Panc1 (cell line): ENCODE data around the gene LRRC26. TPM values are rescaled to one million over a fixed set of nuclear protein-coding genes. Genes with fewer than 3 reads are reported as not detected.

Experiments used
- ATAC-seq: fragments of 200-7000 bp; cut with Tn5 transposase; 2 replicates; pipeline ENCODE4 v1.9.1; 2020; ENCODE audit warnings: mild to moderate bottlenecking, moderate library complexity
- BruUV-seq: library from RNA; stranded (reverse); fragments of 400-500 nt; replicated peaks from 2 replicates; lab custom pipeline; 2021; lab: Mats Ljungman, UMichigan
- CTCF ChIA-PET: fragments of 300-600 bp; sonication (Branson Sonifier 250); formaldehyde crosslinking; loops from one replicate; lab custom pipeline; 2022; ENCODE audit warnings: antibody characterized with exemption; lab: Charles Lee
- POLR2A ChIA-PET: fragments of 300-600 bp; sonication (Branson Sonifier 250); formaldehyde crosslinking; loops from one replicate; lab custom pipeline; 2022; ENCODE audit warnings: antibody characterized with exemption; lab: Charles Lee
- DNase-seq: peaks from one replicate; pipeline ENCODE4 v3.0.0-alpha.2; 2010; ENCODE audit warnings: low read depth, low spot score
- H3K27ac ChIP-seq: 2 replicates; pipeline ENCODE4 v1.5.1; 2011; ENCODE audit warnings: mild to moderate bottlenecking, low read length, inconsistent platforms
- H3K27me3 ChIP-seq: fragments of 200-500 bp; sonication (Bioruptor generic); 2 replicates; pipeline ENCODE4 v1.6.0; 2014; ENCODE audit warnings: low read length, inconsistent platforms; ENCODE audit not compliant: control insufficient read depth, insufficient read depth
- H3K36me3 ChIP-seq: fragments of 200-500 bp; sonication (Bioruptor generic); 2 replicates; pipeline ENCODE4 v1.5.1; 2014; ENCODE audit warnings: inconsistent platforms, mild to moderate bottlenecking, low read length, moderate library complexity; ENCODE audit not compliant: control insufficient read depth, insufficient read depth
- H3K4me1 ChIP-seq: 2 replicates; pipeline ENCODE4 v1.5.1; 2011; ENCODE audit warnings: inconsistent platforms, mild to moderate bottlenecking, low read length, moderate library complexity; ENCODE audit not compliant: control insufficient read depth, insufficient read depth
- H3K4me3 ChIP-seq, 2 experiments: 2 replicates each; pipeline ENCODE4 v1.5.1; 2011 to 2012; ENCODE audit warnings: low read depth in 2 of 2, low read length in 2 of 2, mild to moderate bottlenecking in 2 of 2, inconsistent platforms in 1 of 2, moderate library complexity in 1 of 2
- H3K9me3 ChIP-seq: fragments of 200-500 bp; sonication (Bioruptor generic); 2 replicates; pipeline ENCODE4 v1.5.1; 2014; ENCODE audit warnings: low read depth, mild to moderate bottlenecking, inconsistent platforms, low read length, moderate library complexity; ENCODE audit not compliant: control insufficient read depth, insufficient read depth
- POLR2AphosphoS5 ChIP-seq: IDR thresholded peaks from 2 replicates; pipeline ENCODE4 v1.6.1; 2012; ENCODE audit warnings: mild to moderate bottlenecking, low read depth, low read length, moderate library complexity
- SIN3A ChIP-seq: IDR thresholded peaks from 2 replicates; pipeline ENCODE4 v1.6.1; 2012; ENCODE audit warnings: low read depth, mild to moderate bottlenecking, low read length, moderate library complexity, borderline replicate concordance; ENCODE audit not compliant: insufficient read depth
- TCF7L2 ChIP-seq: IDR thresholded peaks from 2 replicates; pipeline ENCODE4 v1.6.1; 2011; ENCODE audit warnings: mild to moderate bottlenecking, low read depth, low read length, inconsistent platforms
- in situ Hi-C: cut with HindIII; loops from 2 replicates; pipeline ENCODE4 v1.10.0; 2016; ENCODE audit warnings: low sequenced_read_pairs, low pct_unique_long_range_greater_than_20kb
- intact Hi-C: fragments of 100-400 bp; cut with micrococcal nuclease; formaldehyde crosslinking; loops from one replicate; pipeline ENCODE4 v1.10.0; 2022; ENCODE audit not compliant: unreplicated experiment
- total RNA-seq: library from RNA; stranded (reverse); gene quantifications from one replicate; pipeline ENCODE4 v1.2.1, GENCODE V29; 2021; ENCODE audit not compliant: unreplicated experiment
- TF ChIP-seq, protein P1 (sequence below): fragments of 450-650 bp; IDR thresholded peaks from 2 replicates; pipeline ENCODE4 v1.5.1; 2017; ENCODE audit warnings: mild to moderate bottlenecking
- TF ChIP-seq, protein P2 (sequence below), 2 experiments: IDR thresholded peaks; 2 replicates each; pipeline ENCODE4 v1.6.1; 2011 to 2012; ENCODE audit warnings: low read depth in 2 of 2, control low read depth in 1 of 2, low read length in 1 of 2, mild to moderate bottlenecking in 1 of 2, moderate library complexity in 1 of 2; ENCODE audit not compliant: insufficient read depth in 1 of 2

The LRRC26 gene
- total RNA-seq, 1 experiment from 2014 or later: 0.69 TPM

DNA sequence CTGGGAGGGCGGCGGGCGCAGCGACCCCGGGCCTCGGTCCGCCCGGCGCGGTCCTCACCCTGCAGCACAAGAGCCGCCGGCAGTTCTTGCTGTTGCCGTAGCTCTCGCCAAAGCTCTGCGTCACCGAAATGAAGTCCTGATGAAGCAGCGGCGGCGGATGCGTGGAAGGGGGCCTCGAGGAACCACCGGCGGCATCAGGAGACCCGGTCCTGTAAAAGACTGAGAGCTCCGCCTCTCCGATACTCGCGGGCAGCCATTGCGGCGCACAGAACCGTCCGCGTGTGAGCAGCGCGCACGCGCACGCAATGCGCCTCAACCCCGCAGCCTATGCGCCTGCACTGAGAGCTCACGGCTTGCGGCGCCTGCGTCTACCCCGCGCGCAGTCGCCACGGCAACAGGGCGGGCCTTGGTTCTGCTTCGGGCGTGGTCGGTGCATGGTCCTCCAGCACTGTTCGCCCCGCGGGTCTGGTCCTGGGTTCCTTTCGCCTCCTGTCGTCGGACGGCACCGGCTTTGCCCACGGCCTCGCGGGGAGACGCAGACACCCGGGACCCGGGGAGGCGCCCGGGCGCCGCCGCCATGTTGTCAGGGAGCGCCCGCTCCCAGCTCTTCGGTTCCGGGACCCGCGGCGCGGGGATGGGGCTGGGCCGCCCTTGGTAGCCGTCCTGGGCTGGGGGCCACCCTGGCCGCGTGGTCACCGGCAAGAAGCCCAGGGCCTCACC lies 40.2 kb downstream of the LRRC26 start:
- Histone ChIP-seq H3K4me3 (peak overlapping the region; percentile 68 to 75), H3K4me1 (peaks cover 3% of the 10 kb centered on the region; the same call in 1 of the 2 replicates), H3K36me3 (0 out of 2 replicates have a peak, but pooled peaks cover 3% of the 10 kb centered on the region), H3K27ac (peak overlapping the region; percentile 91), H3K27me3 (no peaks in the 10 kb centered on the region), H3K9me3 (no peaks in the 10 kb centered on the region)
- intact Hi-C loops (no loop called here), in situ Hi-C loops (no loop called here)
- DNase-seq (peak; percentile 39), ATAC-seq (peak; percentile 97)
- CTCF ChIA-PET: interaction anchor here (0.5 to 1.0 kb wide), 3 partner anchors 21 to 100 kb away, joined by 3 to 9 read pairs (median 3); no protein-coding TSS in a partner anchor
- BruUV-seq: no TSS peak
- TF ChIP-seq POLR2AphosphoS5 (peak; percentile 84), TCF7L2 (no peak)
- POLR2A ChIA-PET: interaction anchor here (0.6 to 1.1 kb wide), 4 partner anchors 21 to 117 kb away, joined by 3 to 10 read pairs (median 4); no protein-coding TSS in a partner anchor

DNA sequence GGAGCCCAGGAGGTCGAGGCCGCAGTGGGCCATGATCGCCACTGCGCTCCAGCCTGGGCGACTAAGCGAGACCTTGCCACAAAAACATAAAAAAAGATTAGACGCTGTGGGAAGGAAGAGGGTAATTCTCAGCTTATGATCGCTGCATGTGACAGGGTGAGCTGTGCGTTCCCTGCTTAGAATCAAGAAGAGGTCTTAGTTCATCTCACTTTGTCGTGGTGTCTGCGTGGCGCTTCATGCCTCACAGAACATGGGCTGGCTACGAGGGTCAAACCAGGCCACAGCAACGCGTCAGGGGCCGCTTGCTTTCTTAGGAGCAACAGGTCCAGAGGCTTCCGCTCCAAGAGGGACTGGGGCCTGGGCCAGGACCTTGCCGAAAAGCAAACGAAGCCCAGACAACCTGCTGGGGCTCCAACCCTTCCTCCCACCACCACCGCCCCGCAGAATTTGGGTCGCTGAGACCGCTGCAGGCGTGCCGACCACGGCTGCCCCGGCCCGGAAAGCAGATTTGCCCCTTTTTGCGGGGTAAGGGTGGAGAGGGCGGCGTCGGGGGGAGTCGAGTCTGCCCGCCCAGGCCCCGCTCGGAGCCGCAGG lies 40.9 kb downstream of the LRRC26 start:
- H3K27ac ChIP-seq: peak overlapping the region; percentile 91
- no peak for DNase-seq
- peak overlapping the region; percentile 68 to 75 for H3K4me3 ChIP-seq
- CTCF ChIA-PET: interaction anchor here (1.0 kb wide), 1 partner anchor 100 kb away, joined by 3 read pairs; no protein-coding TSS in a partner anchor
- POLR2A ChIA-PET: interaction anchor here (0.8 to 1.1 kb wide), 2 partner anchors 48 to 78 kb away, joined by 3 to 4 read pairs; no protein-coding TSS in a partner anchor
- intact Hi-C loops: no loop called here
- no TSS peak for BruUV-seq
- no peaks in the 10 kb centered on the region for H3K9me3 ChIP-seq
- H3K27me3 ChIP-seq: no peaks in the 10 kb centered on the region
- TF ChIP-seq POLR2AphosphoS5 (no peak), TCF7L2 (no peak), SIN3A (no peak)
- TF ChIP-seq, protein P1, sequence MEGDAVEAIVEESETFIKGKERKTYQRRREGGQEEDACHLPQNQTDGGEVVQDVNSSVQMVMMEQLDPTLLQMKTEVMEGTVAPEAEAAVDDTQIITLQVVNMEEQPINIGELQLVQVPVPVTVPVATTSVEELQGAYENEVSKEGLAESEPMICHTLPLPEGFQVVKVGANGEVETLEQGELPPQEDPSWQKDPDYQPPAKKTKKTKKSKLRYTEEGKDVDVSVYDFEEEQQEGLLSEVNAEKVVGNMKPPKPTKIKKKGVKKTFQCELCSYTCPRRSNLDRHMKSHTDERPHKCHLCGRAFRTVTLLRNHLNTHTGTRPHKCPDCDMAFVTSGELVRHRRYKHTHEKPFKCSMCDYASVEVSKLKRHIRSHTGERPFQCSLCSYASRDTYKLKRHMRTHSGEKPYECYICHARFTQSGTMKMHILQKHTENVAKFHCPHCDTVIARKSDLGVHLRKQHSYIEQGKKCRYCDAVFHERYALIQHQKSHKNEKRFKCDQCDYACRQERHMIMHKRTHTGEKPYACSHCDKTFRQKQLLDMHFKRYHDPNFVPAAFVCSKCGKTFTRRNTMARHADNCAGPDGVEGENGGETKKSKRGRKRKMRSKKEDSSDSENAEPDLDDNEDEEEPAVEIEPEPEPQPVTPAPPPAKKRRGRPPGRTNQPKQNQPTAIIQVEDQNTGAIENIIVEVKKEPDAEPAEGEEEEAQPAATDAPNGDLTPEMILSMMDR: no peak
- TF ChIP-seq, protein P2, sequence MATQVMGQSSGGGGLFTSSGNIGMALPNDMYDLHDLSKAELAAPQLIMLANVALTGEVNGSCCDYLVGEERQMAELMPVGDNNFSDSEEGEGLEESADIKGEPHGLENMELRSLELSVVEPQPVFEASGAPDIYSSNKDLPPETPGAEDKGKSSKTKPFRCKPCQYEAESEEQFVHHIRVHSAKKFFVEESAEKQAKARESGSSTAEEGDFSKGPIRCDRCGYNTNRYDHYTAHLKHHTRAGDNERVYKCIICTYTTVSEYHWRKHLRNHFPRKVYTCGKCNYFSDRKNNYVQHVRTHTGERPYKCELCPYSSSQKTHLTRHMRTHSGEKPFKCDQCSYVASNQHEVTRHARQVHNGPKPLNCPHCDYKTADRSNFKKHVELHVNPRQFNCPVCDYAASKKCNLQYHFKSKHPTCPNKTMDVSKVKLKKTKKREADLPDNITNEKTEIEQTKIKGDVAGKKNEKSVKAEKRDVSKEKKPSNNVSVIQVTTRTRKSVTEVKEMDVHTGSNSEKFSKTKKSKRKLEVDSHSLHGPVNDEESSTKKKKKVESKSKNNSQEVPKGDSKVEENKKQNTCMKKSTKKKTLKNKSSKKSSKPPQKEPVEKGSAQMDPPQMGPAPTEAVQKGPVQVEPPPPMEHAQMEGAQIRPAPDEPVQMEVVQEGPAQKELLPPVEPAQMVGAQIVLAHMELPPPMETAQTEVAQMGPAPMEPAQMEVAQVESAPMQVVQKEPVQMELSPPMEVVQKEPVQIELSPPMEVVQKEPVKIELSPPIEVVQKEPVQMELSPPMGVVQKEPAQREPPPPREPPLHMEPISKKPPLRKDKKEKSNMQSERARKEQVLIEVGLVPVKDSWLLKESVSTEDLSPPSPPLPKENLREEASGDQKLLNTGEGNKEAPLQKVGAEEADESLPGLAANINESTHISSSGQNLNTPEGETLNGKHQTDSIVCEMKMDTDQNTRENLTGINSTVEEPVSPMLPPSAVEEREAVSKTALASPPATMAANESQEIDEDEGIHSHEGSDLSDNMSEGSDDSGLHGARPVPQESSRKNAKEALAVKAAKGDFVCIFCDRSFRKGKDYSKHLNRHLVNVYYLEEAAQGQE (IDR thresholded peaks at IDR 0.05; ENCODE audit: insufficient read depth in 1 of 2, low read depth in 2 of 2, low read length in 1 of 2): no peak
- peaks cover 3% of the 10 kb centered on the region; the same call in 1 of the 2 replicates for H3K4me1 ChIP-seq
- H3K36me3 ChIP-seq: 0 out of 2 replicates have a peak, but pooled peaks cover 3% of the 10 kb centered on the region
- in situ Hi-C loops: no loop called here
- ATAC-seq: peak; percentile 7; the same call in 1 of the 2 replicates
